Smooth muscle cell of the brain vasculature (primary cell): Measurements from ENCODE around the gene SHC3.
A peak's percentile ranks its signal among the peaks of the same experiment; 100 is the strongest.
"Not testable (repeated sequence)": the region's sequence is repeated elsewhere in the genome, so short reads cannot be mapped to it uniquely, and the experiment has no call there.

Source experiments
- DNase-seq: peaks from one replicate; pipeline ENCODE4 v3.0.0-alpha.2; 2012; ENCODE audit warnings: low read depth, low spot score

Gene SHC3, protein sequence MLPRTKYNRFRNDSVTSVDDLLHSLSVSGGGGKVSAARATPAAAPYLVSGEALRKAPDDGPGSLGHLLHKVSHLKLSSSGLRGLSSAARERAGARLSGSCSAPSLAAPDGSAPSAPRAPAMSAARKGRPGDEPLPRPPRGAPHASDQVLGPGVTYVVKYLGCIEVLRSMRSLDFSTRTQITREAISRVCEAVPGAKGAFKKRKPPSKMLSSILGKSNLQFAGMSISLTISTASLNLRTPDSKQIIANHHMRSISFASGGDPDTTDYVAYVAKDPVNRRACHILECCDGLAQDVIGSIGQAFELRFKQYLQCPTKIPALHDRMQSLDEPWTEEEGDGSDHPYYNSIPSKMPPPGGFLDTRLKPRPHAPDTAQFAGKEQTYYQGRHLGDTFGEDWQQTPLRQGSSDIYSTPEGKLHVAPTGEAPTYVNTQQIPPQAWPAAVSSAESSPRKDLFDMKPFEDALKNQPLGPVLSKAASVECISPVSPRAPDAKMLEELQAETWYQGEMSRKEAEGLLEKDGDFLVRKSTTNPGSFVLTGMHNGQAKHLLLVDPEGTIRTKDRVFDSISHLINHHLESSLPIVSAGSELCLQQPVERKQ

DNA sequence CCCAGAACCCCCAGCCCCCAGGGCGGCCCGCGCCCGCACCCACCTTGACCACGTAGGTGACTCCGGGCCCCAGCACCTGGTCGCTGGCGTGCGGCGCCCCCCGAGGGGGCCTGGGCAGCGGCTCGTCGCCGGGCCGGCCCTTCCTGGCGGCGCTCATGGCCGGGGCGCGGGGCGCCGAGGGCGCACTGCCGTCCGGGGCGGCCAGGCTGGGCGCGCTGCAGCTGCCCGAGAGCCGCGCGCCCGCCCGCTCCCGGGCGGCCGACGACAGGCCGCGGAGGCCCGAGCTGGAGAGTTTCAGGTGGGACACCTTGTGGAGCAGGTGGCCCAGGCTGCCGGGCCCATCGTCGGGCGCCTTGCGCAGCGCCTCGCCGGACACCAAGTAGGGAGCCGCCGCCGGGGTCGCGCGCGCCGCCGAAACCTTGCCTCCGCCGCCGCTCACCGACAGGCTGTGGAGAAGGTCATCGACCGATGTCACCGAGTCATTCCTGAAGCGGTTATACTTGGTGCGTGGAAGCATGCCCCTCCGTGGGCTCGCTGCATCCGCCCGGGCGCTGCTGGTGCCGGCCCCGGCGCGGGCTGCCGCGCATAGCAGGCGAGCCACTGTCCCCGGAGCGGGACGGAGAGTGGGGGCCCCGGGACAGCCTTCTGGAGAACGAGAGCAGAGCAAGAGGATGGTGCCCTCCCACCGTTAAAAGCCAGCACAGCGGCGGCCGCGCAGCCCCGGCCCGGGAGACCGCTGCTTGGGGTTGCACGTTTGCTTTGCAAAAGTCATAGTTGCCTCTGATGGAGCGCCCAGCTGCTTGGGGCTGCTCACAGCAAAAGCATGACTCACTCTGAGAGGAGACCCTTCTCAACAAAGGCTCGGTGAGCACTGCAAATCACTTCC, at the start of gene SHC3:
Gene SHC3 (minus strand): TSS at position 875 of the 886 bp plus-strand sequence. CDS start 358 bp downstream, at position 517.
- DNase-seq: no peak

DNA sequence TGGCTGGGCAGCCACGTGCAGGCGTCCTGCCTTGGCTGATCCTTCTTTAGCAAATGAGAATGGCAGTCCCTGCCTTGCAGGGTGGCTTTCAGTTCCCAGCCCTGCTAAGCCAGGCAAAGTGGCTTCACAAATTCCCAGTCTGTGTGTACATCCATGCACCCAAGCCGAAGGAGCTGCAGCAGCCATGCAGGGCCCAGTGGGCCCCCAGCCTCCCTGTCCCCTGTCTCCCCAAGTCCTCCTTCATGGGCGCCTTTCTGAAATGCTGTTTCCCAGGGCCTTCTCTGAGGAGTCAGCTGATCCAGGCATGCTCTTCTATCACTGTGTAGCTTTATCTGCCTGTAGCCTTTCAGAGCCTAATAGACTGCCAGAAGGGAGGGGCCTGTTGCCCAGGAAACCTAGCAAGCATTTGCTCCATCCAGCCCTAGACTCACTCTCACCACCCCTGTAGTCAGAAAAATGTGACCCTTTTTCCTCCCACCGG, 47.4 kb upstream of the SHC3 start:
- DNase-seq: peak; percentile 7

DNA sequence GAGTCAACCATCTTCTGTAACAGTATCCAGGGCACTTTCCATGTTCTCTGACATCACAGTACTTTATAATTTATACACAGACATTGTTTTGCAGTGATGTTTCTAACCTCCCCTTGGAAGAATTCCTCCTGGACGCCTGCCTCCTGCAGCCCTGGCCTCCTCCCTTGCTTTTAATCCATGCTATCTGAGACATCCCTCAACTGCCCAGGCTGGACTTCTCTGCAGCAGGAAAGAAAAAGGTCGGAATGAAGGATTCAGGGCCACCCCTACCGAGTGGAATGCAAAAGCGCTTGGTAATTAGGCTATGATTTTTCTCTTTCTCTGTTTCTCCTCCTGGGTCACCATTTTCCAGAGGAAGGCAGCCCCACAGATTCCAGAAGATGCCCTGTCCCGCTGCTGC, 47.0 kb upstream of the SHC3 start:
- no peak for DNase-seq

DNA sequence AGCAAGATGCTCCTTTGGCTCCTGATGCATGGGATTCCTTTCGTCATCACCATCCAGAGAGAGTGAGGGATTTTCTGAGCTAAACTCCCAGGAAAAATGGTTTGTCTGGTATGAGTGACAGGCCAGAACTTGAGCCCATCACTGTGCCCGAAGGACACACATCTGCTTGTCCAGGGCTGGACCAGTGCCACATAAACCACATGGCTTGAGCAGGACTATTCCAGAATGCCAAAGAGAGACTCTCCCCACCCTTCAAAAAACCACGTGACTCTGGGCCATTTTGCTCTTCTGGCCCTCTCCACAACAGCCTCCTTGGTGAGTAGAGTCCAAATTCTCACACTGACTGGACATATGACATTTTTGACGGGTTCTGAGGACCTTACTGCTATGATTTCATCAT, 46.4 kb upstream of the SHC3 start:
- no peak for DNase-seq

DNA sequence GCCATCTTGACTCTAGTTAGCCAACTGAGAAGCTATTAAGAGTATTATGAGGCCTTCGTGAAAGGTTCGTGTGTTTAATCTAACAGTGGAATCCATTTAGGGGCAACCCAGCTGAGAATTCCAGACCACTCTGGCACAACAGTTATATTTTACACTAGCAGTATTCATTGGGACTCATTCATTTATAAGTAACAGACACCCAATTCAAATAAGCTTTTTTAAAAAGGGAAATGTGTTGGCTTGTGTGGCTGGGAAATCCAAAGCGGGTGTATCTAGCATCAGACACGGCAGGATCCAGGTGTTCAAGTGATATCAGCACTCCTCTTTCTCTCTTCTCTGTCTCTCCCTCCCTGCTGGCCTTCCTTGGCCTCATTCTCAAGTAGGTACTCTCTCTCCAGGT, 46.0 kb upstream of the SHC3 start:
- no peak for DNase-seq

DNA sequence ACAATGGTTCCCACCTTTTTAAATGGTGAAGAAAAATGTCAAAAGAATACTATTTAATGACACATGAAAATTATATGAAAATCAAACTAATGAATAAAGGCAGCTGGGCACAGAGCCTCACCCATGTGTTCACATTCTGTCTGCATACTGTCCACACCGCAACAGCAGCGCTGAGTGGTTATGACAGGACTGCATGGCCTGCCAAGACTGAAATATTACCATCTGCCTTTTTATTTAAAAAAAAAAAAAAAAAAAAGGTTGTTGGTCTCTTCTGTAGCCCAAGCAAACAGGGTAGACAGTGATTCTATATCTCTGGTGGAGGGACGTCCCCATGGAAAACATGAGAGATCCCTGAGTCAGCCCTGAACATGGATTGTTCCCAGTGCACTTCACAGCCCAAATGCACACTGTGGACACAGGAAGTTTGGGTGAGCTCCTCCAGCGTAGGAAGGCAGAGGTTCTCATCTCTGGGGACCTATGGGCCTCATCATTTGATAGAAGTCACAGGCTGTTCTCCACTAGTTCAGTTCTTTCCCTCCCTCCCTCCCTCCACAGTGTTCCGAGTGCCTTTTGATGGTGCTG, 44.9 kb upstream of the SHC3 start:
- DNase-seq: no peak

DNA sequence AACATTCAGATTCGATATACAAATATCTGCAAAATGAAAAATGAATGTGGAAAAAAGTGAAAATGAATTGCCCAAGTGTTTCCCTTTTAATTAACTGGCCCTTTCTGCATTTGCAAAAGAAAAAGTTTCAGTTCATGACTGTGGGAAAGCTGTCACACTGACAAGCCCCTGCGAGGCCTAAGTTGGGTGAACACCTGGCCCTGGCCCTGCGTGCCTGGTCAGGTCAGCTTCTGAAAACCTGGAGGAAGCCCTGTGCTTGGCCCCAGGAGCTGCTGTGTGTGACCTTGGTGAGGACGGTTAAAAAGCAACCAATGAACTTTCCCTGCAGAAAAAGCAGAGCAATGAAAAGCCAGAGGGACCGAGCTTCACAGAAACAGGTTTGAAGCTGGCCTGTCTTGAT, 41.0 kb upstream of the SHC3 start:
- DNase-seq: no peak

DNA sequence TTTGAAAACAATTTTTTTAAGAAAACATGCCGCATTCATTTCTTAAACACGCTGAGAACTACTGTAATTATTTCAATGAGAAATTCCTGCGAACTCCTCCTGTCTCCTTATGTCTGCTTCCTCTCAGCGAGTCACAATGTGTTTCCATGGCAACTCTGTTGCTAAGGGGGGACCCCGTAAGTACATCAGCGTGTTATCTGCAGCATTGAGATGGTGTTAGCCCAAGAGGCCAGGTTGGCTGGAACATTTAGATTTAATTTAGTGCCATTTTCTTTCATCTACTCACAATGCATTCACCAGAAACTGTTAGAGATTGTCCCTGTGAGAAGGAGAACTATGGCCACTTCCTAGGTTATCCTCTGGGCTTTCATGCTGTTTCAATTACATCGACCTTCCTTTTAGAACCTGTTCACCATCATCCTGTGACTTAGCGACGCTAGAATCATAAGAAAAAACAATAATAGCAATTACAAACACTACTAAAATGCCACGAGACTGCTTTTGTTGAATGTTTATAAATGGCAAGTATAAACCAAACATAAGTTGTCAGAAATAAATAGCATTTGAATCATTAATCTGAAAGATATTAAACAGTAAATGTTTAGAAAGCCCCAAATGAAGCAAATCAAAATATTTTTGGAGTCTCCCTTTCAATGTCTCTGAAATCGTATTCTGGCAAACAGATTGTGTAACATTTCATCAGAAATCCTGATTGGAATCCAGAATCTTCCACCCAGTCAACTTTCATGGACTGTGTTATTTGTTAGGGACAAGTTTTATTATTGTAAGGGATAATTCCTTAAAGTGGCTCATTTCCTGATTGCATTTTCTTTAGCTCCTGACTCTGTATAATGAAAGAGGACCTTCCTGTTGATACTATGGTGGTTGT, 39.7 kb upstream of the SHC3 start:
- no peak for DNase-seq

DNA sequence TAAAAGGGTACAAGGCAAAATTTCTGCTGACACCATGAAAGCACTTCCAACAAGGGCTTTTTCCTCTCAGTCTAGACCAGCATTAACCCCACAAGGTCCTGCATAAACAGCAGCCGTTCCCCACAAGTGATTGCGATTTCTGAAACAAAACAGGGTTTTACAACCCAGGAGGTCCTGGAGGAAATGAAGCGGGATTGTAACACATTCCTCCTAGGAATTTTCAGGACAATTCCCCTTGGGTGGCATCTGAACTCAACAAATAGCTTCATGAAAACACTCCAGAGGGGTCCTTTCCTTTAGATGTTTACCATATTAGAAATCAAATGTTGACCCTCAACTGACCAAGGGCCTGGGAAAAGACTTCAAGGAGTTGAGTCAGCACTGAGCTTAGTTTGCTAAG, 36.7 kb upstream of the SHC3 start:
- peak; percentile 2 for DNase-seq

DNA sequence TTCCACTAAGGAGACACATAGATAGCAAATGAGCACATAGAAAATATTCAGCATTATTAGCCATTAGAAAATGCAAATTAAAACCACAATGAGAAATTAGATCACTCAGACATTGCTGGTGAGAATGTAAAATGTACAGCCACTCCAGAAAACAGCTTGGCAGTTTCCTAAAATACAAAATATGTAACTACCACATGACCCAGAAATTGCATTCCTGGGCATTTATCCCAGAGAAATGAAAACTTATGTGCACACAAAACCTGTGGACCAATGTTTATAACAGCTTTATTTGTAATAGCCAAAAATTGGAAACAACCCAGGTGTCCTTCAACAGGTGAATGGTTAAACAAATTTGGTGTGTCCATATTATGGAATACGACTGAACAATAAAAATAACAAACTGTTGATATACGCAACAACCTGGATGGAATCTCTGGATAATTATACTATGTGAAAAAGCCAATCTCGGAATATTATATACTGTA, 34.8 kb upstream of the SHC3 start:
- no peak for DNase-seq

DNA sequence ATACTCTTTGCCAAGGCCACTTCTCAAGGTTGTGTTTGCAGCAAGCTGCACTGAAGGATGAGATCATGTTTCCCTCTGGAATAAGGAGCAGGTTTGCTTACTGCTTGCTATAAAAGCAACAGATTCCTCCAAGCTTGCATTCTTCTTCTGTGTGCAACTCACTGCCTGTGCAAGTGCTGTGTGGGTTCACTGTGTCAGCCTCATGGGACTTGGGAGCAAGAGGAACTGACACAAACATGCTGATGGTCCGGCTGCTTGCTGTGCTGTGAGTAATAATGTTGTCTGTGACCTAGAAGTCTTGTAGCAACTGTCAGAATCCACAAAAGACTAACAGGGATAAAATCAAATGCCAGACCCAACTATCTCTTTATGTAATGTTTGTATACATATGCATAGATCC, 33.6 kb upstream of the SHC3 start:
- no peak for DNase-seq

DNA sequence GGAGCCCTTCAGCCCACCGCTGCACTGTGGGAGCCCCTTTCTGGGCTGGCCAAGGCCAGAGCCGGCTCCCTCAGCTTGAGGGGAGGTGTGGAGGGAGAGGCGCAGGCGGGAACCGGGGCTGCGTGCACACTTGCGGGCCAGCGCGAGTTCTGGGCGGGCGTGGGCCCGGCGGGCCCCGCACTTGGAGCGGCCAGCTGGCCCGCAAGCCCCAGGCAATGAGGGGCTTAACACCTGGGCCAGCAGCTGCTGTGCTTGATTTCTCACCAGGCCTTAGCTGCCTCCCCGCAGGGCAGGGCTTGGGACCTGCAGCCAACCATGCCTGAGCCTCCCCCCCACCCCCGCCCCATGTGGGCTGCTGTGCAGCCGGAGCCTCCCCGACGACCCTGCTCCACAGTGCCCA, 30.7 kb upstream of the SHC3 start:
- DNase-seq: not testable (repeated sequence)

DNA sequence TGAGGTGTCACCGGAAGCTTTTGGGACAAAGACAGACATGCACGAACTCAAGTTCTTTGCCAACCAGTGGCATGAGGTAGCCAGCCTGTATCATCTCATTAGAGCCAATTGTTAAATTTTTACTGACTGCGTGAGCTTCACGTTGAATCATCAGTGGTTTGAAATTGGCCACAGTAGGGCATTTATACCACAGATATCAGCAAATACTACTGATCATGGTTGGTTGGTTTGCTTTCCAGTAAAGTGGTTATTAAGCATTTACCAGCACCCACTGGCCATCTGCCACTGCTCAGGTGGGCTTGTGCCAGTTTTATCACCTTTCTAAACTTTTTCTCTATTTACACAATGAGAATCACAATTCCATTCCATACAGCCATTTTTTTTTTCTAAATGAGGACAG, 28.4 kb upstream of the SHC3 start:
- DNase-seq: no peak

DNA sequence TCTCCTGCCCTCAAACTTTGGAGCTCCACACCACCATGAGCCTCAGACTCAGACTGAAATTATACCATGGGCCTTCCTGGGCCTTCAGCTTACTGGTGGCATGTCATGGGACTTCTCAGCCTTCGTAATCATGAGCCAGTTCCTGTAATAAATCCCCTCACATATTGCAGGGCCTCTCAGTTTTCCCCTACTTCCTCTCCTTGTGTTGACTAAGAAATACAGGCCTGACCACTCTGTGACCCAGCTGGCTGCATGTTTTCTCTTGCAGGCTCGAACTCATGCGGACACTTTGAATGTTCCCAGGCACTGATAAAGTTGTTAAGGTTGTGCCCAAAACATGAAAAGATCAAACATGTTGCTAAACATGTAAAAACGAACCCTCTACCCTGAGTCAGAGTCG, 26.2 kb upstream of the SHC3 start:
- DNase-seq: no peak

DNA sequence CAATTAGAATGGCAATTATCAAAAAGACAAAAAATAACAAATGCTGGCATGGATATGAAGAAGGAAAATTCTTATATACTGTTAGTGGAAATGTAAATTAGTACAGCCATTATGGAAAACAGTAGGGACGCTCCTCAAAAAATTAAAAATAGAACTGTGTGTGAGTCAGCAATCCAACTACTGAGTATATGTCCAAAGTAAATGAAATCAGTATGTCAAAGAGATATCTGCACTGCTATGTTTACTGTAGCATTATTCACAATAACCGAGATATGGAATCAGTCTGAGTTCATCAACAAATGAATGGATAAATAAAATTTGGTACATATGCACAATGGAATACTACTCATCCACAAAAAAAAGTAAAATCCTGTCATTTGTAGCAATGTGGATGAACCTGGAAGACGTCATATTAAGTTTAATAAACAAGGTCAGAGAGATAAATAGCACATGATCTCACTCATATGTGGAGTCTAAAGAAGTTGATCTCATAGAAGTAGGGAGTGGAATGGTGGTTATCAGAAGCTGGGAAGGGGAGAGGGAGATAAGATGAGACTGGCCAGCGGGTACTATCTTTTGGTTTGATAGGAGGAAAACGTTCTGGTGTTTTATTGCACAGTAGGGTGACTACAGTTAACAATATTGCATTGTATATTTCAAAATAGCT, 16.6 kb upstream of the SHC3 start:
- DNase-seq: no peak

DNA sequence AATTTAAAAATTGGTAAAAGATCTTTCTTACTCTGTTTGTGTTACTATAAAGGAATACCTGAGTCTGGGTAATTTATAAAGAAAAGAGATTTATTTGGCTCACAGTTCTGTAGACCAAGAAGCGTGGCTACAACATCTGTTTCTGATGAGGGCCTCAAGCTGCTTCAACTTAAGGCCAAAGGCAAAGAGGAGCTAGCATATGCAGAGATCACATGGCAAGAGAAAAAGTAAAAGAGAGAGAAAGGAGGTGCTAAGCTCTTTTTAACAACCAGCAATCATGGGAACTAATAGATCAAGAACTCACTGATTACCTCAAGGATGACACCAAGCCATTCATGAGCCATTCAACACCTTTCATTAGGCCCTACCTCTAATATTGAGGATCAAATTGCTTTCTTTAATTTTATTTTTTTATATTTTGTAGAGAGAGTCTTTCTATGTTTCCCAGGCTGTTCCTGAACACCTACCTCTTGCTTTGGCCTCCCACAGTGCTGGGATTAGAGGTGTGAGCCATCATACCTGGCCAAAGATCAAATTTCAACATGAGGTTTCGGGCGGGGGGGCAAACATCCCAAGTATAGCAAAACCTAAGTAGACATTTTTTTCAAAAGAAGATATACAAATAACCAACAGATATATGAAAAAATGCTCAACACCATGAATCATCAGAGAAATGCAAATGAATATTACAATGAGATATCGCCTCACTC, 16.0 kb upstream of the SHC3 start:
- DNase-seq: no peak

DNA sequence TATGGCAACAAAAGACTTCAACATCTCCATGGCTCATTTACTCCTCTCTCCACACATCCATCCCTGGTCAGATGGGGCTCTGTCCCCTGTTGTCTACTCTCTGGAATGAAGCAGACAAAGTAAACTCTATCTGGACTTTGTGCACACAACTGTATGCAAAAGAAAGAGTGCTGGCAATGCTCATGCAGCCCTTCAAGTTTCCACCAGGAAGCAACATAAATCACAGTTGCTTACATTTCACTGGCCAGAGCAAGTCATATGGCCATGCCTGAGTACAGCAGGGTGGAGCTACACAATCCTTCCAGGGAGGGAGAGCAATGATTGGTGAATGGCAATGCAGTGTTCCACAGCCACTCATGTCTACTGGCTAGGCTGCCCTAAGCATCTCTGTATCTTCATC, 12.4 kb upstream of the SHC3 start:
- no peak for DNase-seq

DNA sequence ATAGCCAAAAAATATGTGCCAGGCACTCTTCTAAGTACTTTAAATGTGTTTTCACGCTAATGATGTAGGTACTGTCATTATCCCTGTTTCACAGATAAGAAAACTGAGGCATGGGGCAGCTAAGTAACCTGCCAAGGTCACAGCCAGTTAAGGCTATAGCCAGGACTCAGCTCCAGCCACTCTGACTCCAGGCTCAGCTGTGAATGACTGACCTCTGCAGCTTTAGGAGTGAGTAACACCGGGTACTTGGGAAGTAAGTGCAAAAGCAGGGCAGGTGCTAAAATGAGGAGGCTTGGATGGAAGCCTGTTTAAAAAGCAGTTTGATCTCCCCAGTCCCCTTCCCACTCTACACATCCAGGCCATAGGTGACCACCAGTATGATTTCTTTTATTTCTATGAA, 10.6 kb upstream of the SHC3 start:
- DNase-seq: no peak

DNA sequence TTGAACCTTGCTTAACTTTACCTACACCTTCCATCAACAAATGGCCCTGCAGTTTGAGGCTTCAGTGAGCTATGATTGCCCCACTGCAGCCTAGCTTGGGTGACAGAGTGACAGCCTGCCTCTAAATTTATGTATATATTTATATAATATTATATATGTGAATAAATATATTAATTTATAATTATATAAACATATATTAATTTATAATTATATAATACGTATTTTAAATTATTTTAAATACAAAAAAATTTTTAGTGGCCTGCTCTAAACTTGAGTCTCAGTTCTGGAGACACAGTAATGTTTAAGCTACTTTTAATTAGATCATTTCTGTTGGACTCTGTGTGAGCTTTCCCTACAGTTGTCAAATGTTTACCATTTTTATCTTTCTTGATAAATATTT, 9.3 kb upstream of the SHC3 start:
- no peak for DNase-seq

DNA sequence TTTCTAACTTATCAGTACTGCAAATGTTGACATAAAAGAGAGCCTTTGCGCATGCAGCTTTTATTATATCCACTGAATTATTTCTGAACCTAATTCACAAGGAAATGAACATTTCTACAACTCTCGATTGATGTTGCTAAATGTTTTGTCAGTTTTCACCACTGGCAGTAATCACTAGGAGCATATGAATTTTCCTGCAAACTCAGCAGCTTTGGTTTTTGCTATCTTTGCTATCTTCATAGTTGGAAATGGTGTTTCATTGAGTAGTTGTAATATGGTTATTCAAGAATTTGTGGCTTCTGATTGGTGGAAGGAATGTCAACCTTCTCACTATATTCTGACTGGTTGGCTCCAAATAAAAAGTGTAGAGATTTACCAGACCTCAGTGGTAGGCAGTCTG, 8.9 kb upstream of the SHC3 start:
- DNase-seq: no peak
